Stimulated activated CD8-positive, alpha-beta memory T cell treated with anti-CD3 and anti-CD28 coated beads, Interleukin-4, amount 100 ng/mL, for 4 hours (primary cell): ENCODE data around the gene DSCAML1.

Experiments used
- DNase-seq, 2 donors: peaks; one replicate each; pipeline ENCODE4 v3.0.0-alpha.2; 2020; ENCODE audit warnings: low read depth in 2 of 2, low spot score in 1 of 2

Gene DSCAML1

DNA sequence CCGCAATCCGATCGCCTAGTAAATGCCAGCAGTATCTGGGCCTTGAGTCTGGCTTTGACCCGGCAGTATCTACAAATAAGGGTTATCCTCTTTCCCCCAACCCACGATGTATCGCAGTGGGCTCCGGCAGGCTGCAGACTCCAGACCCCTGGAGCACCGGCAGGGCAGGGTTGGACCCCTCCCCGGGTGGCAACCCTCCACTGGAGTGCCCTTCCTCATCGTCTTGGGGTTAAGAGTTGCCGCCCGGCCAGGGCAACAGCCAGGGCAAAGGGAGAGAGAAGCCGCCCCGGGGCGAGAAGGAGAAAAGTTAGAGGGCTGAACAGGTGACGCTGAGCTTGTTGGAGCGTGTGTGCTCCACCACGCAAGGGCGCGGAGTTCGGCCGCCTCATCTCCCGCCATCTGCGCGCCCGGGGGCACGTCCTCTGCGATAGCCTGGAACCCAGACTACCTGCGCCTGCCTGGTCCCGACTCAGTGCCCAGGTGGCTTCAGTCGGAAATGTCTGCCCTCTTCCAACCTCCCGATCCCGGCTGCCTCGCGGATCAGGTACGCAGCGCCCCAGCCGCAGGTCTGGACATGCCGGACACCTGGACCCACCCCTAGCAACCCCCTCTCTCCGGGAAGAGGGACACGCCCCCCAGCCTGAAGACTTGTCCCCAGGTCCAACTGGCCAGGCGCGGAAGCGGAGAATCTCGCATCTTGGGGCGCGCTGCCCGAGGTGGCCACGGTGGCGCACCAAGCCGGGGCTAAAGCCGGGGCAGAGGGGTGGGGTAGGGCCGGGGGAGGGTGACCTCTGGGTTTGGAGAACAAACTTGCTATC, 1.2 kb downstream of the DSCAML1 start:
- DNase-seq = no peak

DNA sequence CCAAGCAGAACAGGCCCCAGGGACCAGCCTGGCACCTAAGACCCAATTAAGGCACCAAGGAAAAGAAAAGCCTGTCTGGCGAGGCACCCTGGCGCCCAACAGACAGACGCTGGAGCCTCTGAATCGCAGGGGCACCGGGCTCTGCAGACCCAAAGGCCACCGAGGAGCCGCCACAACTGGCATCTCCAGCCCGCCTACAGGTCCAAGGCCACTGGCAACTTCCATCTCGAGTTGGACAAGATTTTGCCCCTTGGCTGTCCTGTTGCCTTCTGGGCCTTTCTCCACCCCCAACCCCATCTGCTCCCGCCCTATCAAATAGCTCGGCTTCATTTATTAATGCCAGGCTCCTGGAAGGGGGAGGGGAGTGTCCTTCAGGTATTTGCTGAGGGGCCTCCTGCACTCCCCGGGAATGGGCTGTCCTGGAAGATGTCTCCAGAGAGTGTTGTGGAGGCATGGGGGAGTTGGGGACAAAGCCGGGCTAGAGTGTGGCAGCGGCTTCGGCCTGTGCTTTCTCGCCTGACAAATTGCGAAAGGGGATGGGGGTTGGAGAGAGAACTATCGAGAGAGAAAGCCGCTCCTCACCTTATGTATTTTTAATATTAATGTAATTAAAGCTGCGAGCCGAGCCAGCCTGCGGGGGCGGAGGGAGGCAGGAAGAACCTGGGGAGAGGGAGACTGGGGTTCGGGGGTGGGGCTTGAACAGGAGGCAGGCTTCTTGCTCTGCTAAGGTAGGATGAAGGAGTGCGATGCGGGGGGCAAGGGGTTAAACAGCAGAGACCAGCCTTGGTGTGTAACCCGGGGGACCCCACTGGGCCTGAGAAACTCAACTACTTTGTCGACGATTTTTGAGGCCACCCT, 2.0 kb downstream of the DSCAML1 start:
- DNase-seq = no peak

DNA sequence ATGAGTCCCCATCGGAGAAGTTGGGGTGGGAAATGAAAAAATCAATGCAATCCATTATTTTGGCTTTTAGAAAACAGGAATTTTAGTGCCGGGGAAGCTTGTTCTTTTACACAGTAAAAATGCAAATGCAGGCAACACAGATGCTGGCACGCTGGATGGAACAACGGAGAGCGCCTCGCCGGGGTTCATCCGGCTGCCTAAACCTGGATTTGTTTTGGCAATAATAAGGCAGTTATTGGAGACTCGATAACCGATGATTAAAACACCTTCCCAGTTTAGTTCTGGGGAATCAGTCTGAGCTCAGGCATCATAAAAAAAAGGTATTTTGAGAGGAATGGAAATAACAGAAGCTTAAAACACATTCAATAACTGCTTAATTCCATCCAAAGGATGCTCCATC, 2.9 kb downstream of the DSCAML1 start:
- DNase-seq = no peak

DNA sequence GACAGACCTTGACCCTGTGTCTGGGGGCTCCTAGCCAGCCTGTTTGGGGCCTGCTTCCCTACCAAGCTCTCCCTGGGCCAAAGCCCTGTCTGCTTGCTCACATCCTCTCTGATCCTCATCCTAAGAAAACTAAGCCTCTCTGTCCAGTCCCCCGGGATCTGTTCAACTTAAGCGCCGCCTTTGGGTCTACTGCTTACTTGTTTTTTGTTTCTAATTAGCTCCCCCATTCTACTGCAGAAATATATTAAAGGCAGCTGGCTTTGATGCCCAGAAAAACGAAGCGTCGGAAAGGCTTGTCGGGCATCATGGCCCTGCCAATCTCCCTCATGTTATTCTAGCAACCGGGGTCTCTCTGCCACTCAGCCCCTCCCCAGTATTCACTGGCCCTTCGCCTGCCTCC, 3.4 kb downstream of the DSCAML1 start:
- no peak for DNase-seq

DNA sequence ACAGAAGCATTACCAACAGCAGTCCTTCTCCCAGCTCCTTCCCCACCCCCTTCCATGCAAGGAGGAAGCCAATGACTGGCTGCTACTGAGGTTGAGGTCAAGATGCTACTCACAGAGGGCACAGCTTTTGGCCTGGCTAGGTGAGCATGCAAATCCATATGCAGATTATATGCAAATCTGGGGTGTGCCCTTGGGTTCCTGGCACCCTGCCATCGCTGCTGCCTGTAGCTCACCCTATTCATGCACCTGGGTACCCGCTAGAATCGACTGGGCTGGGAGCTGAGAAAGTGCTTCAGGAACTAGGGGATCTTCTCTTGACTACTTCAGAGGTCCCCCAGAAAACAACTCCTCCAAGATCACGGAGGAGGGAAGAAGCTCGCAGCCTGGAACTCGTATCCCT, 4.0 kb downstream of the DSCAML1 start:
- no peak for DNase-seq

DNA sequence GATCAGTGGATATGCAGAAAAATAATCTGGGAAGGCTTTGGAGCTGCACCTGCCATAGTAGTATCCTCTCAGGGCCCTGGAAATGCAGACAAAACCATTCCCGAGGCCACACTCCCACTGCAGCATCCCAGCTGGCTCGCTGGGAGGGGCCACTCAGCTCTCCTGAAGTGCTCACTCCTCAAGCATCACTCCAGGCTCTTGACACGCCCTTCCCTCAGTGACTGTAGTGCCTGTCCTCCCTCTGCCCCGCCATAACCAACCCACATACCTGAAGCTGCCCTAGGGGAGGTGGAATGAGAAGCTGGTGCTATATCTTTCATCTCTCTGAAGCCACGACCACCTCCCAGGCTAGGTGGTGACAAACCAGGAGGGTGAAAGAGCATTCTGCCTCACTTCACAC, 4.8 kb downstream of the DSCAML1 start:
- no peak for DNase-seq

DNA sequence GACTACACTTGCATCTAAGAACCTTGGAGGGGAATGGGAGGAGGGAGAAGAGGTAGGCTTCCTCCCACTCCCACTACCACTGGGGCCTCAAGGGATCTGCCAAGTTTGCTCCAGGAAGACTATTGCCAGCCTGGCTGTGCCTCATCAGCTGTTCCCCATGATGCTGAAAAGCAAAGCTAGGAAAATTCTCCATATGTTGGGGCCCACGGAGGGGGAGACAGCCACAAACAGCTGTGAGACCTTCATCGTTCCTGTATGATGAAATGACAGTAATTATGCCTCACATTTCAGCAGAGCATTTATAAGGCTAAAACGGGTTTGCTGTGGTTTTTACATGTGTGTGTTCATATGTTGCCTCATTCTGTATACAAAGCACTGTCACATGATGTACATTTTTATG, 6.7 kb downstream of the DSCAML1 start:
- DNase-seq = no peak

DNA sequence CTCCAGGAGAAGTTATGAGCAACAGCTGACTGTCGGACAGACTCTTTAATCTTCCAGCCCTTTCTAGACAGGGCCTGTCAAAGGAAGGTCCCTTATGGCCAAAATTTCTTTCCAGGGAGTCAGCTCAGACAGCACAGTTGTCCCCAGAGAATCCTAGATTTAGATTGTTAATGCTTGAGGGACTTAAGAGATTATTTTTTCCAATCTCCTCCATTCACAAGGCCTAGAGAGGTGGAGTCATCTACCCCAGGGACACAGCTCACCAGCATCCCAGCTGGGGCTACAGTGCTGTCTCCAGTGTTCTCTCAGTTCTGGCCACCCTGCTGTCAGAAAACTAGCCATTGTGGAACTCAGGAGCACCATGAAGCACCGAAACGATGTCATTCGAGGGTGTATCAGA, 7.8 kb downstream of the DSCAML1 start:
- DNase-seq = no peak

DNA sequence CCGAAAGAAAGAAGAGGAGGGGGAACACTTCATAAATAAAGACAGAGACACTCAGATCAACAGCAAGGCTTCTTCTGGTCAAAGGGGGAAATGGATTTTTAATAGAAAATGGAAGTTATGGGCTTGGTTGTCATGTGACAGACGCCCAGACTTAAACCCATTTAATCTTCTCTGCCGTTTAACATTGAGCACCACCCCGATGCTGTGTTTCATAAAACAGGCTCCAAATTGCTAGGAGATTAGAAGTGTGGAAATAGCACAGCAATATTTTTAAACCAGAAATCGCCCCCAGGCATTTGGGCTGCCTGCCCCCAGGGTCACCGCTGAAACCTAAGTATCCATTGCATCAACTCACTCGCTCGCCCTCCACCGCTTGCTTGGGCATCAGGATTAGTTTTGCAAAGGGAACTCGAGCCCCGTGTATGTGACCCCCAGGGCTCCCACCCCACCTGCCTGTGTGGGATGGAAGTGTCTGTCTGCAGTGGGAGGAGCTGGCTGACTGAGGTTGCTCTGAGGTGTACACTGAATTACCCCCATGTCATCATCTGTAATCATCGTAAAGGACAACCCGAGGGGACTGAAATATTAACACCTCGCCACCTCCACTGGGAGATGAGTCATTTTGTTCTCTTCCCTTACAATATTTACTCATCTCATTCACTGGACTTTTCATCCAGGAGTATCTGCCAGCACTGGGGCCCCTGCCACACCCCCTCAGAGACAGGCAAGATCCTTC, 10.7 kb downstream of the DSCAML1 start:
- DNase-seq = no peak

DNA sequence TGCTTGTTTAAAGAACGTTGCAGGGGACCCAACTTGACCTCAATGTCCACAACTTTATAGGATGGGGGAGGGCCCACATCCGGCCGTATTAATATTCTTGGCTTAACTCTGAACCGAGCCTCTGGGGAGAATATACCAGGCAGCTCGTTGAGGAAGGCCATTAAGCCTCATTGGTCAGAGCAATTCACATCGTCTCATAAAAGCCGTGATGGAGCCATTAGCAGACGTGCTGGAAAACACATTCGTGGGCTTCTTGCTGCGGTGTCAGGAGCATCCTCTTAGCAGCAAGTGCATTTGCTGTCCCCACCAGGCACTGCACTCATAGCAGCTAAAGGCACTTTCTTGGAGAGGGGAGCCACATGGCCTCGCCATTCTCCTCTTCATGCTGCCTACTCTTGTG, 14.9 kb downstream of the DSCAML1 start:
- no peak for DNase-seq

DNA sequence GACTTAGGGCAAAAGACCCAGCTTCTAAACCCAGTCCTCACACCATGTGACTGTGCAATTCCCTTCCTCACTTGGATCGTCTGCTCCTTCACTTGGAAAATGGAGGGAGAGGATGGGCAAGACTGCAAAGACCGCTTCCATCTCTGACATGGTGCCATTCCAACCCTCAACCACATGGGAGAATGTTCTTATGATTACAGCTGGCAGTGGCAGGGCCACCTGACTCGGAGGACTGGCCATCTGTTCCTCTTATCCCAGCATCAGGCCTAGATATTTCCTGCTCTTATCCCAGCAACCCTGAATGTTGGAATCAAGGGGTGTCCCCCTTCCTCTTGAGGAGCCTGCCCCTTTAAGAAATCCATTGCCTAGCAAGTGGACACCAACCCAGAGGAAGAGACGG, 15.4 kb downstream of the DSCAML1 start:
- no peak for DNase-seq

DNA sequence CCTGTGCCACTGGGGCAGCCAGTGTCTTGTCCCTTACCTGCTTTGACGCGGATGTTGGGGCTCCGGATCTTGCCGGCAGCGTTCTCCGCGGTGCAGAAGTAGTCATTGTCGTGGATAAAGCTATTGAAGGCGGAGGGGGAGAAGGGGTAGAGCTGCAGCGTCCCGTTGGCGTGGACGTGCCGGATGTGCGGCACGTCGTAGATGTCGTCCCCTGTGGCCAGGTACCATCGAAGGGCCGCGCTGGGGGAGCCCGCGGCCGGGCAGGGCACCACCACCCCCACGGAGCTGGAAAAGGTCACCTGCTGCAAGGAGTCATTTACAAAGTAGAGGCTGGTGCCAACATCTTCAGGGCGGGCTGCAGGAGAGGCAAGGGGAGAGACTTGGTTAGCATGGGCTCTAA, 16.6 kb downstream of the DSCAML1 start:
- DNase-seq = no peak

DNA sequence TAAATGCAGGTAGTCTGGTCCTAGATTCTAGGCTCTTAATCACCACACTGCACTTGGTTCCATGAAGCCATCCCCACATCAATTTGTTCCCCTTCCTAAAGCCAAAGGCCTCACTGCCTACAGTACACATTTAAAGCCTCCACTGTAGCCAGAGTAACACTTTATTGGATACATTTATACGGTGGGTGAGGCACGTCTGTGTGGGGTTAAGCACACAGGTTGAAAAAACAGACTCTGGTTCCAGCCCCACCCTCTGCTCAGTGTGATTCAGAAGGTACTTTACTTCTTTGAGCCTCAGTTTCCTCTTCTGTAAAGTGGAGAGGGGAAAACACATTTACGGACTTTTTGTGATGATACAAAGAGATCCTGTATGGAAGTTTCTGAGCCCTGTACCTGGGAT, 22.5 kb downstream of the DSCAML1 start:
- no peak for DNase-seq

DNA sequence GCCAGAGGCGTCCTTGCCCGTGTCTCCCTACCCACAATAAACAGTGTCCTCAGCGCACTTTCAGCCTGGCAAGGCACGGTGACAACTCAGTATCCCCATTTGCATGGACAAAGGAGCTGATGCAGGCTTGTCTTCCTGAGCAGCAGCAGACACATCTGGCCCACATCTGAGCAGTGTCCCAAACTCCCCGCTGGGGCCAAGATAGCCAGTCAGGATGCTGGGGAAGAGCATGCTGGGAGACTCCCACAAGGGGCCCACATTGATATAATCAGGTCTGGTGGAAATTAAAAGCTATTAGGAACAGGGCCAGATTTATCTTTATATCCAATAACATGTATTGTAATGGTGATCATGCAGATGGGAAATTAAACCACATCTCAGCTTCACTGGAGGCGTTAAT, 24.7 kb downstream of the DSCAML1 start:
- no peak for DNase-seq

DNA sequence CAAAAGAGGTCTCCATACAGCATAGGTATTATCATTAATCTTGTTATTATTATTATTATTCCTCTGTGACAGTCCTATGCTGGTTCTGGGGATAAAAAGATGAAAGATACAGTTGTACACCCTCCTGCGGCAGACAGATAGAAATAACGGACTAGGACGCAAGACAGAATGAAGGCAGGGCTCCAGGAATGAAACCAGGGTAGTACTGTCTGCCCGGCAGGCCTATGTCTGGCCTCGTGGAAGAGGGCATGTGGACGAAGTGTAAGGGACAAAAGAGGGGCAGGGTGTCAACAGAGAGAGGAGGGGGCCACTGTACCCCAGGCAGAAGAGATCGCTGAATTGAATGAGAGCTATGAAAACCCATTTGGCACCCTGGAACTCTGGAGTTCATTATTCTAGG, 25.2 kb downstream of the DSCAML1 start:
- no peak for DNase-seq

DNA sequence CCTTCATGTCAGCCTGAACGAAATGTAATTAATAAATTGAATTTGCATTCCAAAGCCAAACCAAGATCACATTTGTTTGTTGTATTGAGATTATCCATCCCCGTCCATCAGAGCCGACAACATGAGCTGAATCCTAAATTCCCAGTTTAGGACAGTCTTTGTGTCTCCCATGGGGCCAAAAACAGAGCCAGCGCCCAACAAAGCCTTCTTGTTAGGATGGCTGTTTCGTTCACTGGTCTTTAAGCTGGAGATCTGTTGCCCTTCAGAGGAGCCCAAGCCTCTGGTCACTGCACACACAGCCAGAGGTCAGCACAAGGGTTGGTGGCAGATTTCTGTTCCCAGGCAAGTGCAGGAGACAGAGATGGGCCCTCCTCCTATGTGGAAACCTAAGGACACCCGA, 25.8 kb downstream of the DSCAML1 start:
- DNase-seq = no peak

DNA sequence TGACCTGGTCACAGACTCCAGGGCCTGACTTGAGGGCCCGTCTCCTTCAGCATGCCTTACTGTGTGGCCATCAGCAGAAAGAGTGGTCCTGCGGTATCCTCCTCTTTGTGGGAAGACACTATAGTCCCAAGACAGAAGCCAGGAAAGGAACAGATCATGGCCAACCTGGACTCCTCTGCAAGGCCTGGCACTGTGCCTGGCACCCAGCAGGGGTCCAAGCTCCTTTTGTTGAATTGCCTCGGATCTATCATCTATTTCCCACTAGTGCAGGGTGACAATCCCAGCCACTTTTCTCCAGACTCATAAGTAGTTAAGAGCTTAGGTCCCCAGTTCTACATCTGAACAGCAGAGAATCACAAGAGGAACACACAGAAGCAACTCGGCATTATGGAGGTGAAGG, 27.0 kb downstream of the DSCAML1 start:
- DNase-seq = no peak

DNA sequence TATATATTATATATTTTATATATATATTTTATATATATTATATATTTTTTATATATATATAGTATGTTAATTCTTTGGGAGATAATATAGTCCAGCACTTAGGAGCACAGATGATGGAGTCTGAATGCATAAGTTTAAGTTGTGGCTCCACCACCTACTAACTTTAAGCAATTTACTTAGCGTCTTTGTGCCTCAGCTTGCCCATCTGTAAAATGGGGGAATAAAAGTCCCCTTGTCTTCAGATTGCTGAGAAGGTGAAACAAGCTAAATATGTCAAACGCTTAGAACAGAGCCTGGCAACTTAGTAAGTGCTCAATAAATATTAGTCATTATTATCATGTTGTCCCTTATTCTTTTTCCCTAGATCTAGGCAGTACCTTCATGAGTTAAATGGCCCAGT, 27.5 kb downstream of the DSCAML1 start:
- no peak for DNase-seq

DNA sequence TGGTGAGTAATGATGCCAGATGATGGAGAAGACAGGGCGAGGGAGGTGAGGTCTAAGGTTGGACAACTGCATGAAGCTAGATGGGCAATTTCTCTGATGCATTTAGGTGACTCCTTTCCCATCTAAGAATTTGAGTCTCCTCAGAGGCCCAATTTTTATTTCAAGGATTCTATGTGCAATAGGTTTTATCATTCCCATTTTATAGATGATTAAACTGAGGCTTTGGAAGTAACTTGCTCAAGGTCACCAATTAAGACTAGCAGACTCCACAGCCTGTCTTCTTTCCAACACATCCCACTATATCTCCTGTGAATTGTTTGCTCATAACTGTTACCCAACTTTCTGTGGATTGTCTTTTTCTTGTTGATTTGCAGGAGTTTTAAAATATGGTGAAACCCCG, 28.5 kb downstream of the DSCAML1 start:
- DNase-seq = no peak

DNA sequence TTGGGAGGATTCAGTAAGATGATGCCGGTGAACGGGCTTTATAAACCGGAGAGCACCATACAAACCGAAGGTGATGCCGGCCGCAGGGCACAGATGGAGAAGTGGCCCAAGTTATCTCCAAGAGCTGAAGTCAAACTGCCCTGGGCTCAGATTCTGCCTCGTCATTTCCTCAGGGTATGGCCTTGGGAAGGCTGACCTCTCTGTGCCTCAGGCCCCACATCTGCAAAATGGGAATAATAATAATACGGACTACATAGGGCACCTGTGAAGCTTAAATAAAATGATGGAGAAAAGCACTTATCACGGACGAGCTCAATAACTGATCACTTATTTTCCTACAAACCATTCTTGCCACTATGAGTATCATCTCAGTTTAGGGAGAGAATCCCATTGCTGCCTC, 29.9 kb downstream of the DSCAML1 start:
- DNase-seq = no peak

DNA sequence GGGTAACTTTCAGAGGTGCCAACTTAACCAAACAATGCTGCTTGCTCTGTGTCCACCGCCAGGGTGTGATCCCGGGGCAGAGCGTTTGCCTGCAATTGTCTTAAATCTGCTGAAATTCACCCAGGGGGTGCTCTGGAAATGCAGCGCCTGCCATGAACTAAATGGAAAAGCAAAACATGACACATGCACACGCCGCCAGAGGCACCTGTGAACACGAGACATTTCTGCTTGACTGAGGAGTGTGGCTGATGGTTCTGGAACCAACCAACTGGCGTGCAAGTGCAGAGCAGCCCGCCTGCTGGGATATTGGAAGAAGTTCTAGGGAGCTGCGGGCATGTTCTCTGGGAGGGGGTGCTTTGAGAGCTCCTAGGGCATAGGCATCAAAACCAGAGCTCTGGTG, 30.4 kb downstream of the DSCAML1 start:
- no peak for DNase-seq

DNA sequence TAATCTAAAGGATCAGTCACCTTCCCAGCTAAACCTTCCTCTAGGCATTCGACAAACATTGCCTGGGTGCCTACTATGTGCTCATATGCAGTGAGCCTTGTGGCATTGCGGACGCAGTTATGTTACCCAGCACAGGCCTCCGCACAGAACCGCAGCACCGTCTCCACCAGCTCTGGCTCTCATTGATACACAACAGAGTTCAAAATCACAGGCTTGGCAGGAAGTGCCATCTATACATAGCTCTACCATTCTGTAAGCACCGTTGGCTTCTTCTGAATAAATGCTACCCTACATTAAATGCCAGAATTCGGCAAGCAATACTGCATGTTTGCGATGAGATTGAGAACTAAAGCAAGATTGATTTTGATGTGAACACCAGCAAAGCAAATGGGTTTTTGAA, 31.0 kb downstream of the DSCAML1 start:
- no peak for DNase-seq
